H1 (cell line): Measurements from ENCODE around the gene MBP. TPM values are rescaled to one million over a fixed set of nuclear protein-coding genes. Genes with fewer than 3 reads are reported as not detected.
A peak's percentile ranks its signal among the peaks of the same experiment; 100 is the strongest.

Experiments used
- CTCF ChIA-PET: fragments of 300-600 bp; sonication (Branson Sonifier 250); formaldehyde crosslinking; loops from one replicate; lab custom pipeline; 2021; ENCODE audit not compliant: partially characterized antibody; lab: Charles Lee
- POLR2A ChIA-PET: fragments of 300-600 bp; sonication (Branson Sonifier 250); formaldehyde crosslinking; loops from one replicate; lab custom pipeline; 2021; ENCODE audit warnings: inconsistent platforms; ENCODE audit not compliant: partially characterized antibody; lab: Charles Lee
- DNase-seq, 2 experiments: peaks; one replicate each; pipeline versions ENCODE4 v3.0.0 to v3.0.0-alpha.2; 2010 to 2022; ENCODE audit warnings: low spot score in 2 of 2, low read depth in 1 of 2, mixed read lengths in 1 of 2
- FAIRE-seq: peaks from 2 replicates; lab custom pipeline; 2011; peaks lifted over from hg19 to GRCh38; lab: Jason Lieb, UNC
- H2AFZ ChIP-seq: 2 replicates; pipeline ENCODE4 v1.8.1; 2012; ENCODE audit warnings: low read length, inconsistent platforms
- H2AK5ac ChIP-seq: 2 replicates; pipeline ENCODE4 v1.6.1; 2013; ENCODE audit warnings: low read depth, low read length
- H2BK120ac ChIP-seq: replicated peaks from 2 replicates; pipeline ENCODE3; 2013; ENCODE audit warnings: low read depth, low read length, inconsistent platforms
- H2BK12ac ChIP-seq: 2 replicates; pipeline ENCODE4 v1.6.1; 2013; ENCODE audit warnings: low read depth, low read length
- H2BK15ac ChIP-seq: 2 replicates; pipeline ENCODE4 v1.6.1; 2013; ENCODE audit warnings: low read length
- H2BK20ac ChIP-seq: 2 replicates; pipeline ENCODE4 v1.6.1; 2013; ENCODE audit warnings: low read length
- H2BK5ac ChIP-seq: 2 replicates; pipeline ENCODE4 v1.6.1; 2013; ENCODE audit warnings: low read depth, low read length
- H3K14ac ChIP-seq: 2 replicates; pipeline ENCODE4 v1.6.1; 2013; ENCODE audit warnings: inconsistent platforms; ENCODE audit not compliant: insufficient read length
- H3K18ac ChIP-seq: 2 replicates; pipeline ENCODE4 v1.6.1; 2013; ENCODE audit warnings: low read length; ENCODE audit errors: extremely low read depth
- H3K23ac ChIP-seq: 2 replicates; pipeline ENCODE4 v1.6.1; 2013; ENCODE audit warnings: inconsistent platforms; ENCODE audit not compliant: insufficient read length
- H3K23me2 ChIP-seq: 2 replicates; pipeline ENCODE4 v1.6.1; 2013; ENCODE audit warnings: low read depth, low read length
- H3K27ac ChIP-seq: 2 replicates; pipeline ENCODE4 v1.6.1; 2011; ENCODE audit warnings: low read depth, low read length, inconsistent platforms
- H3K27me3 ChIP-seq, 4 experiments: replicated peaks in 1 of 4; 1 replicate in 1 of 4; 2 replicates in 3 of 4; pipeline versions ENCODE4 v1.6.1 to v1.8.1; 2011 to 2013; ENCODE audit warnings: low read length in 3 of 4, mild to moderate bottlenecking in 3 of 4, inconsistent platforms in 2 of 4, mixed read lengths in 2 of 4, moderate library complexity in 1 of 4; ENCODE audit not compliant: control insufficient read depth in 3 of 4, insufficient read depth in 3 of 4; ENCODE audit errors: extremely low read depth in 1 of 4
- H3K36me3 ChIP-seq, 4 experiments: 2 replicates each; pipeline versions ENCODE4 v1.6.1 to v1.8.1; 2011 to 2013; ENCODE audit warnings: mild to moderate bottlenecking in 4 of 4, low read length in 3 of 4, moderate library complexity in 2 of 4, control low read depth in 1 of 4, inconsistent platforms in 1 of 4; ENCODE audit not compliant: insufficient read depth in 4 of 4, control insufficient read depth in 2 of 4
- H3K4ac ChIP-seq: replicated peaks from 2 replicates; pipeline ENCODE3; 2013; ENCODE audit warnings: low read length, low read depth, mixed read lengths, inconsistent platforms; ENCODE audit not compliant: insufficient read length
- H3K4me1 ChIP-seq, 4 experiments: replicated peaks in 1 of 4; 1 replicate in 1 of 4; 2 replicates in 3 of 4; pipeline versions ENCODE4 v1.6.1 to v1.8.1; 2011 to 2013; ENCODE audit warnings: low read length in 3 of 4, inconsistent platforms in 2 of 4, mixed read lengths in 1 of 4; ENCODE audit not compliant: insufficient read depth in 4 of 4, control insufficient read depth in 3 of 4
- H3K4me2 ChIP-seq, 2 experiments: 2 replicates each; pipeline versions ENCODE4 v1.6.1 to v1.8.1; 2011 to 2013; ENCODE audit warnings: low read depth in 2 of 2, low read length in 2 of 2, control low read depth in 1 of 2, inconsistent platforms in 1 of 2, mild to moderate bottlenecking in 1 of 2; ENCODE audit not compliant: insufficient read depth in 1 of 2
- H3K4me3 ChIP-seq, 4 experiments: fragments of 200-600, 300-600 bp in 1 of 4; sonication (generic), shearing (Covaris generic), sonication (Bioruptor Twin) in 1 of 4; 2 replicates each; pipeline versions ENCODE4 v1.5.1 to v1.8.1; 2011 to 2016; ENCODE audit warnings: low read length in 4 of 4, low read depth in 3 of 4, control low read depth in 2 of 4, inconsistent platforms in 2 of 4, mild to moderate bottlenecking in 2 of 4, mixed read lengths in 1 of 4, moderate library complexity in 1 of 4; ENCODE audit not compliant: insufficient read depth in 2 of 4; ENCODE audit errors: extremely low read depth in 1 of 4
- H3K56ac ChIP-seq: replicated peaks from 2 replicates; pipeline ENCODE3; 2013; ENCODE audit warnings: low read depth, mild to moderate bottlenecking, mixed read lengths, low read length, inconsistent platforms; ENCODE audit not compliant: insufficient read length
- H3K79me1 ChIP-seq: 2 replicates; pipeline ENCODE4 v1.6.1; 2013; ENCODE audit warnings: low read depth, low read length, control low read depth
- H3K79me2 ChIP-seq, 2 experiments: 2 replicates each; pipeline versions ENCODE4 v1.6.1 to v1.8.1; 2012 to 2013; ENCODE audit warnings: low read length in 2 of 2, mild to moderate bottlenecking in 2 of 2, inconsistent platforms in 1 of 2; ENCODE audit not compliant: insufficient read depth in 2 of 2, control insufficient read depth in 1 of 2
- H3K9ac ChIP-seq, 4 experiments: replicated peaks in 1 of 4; 1 replicate in 1 of 4; 2 replicates in 3 of 4; pipeline versions ENCODE4 v1.6.1 to v1.8.1; 2011 to 2013; ENCODE audit warnings: low read depth in 3 of 4, low read length in 3 of 4, control low read depth in 2 of 4, mild to moderate bottlenecking in 2 of 4, moderate library complexity in 2 of 4, inconsistent platforms in 1 of 4; ENCODE audit errors: extremely low read depth in 1 of 4
- H3K9me3 ChIP-seq, 2 experiments: 2 replicates each; pipeline versions ENCODE4 v1.6.1 to v1.8.1; 2012 to 2013; ENCODE audit warnings: mild to moderate bottlenecking in 2 of 2, moderate library complexity in 2 of 2, control low read depth in 1 of 2, inconsistent platforms in 1 of 2, low read depth in 1 of 2, low read length in 1 of 2, mixed read lengths in 1 of 2; ENCODE audit not compliant: insufficient read depth in 2 of 2
- H4K20me1 ChIP-seq, 2 experiments: replicated peaks in 1 of 2; 2 replicates each; pipeline versions ENCODE3 to v1.8.1; 2011 to 2013; ENCODE audit warnings: inconsistent platforms in 2 of 2, low read length in 2 of 2, mild to moderate bottlenecking in 1 of 2; ENCODE audit not compliant: insufficient read depth in 2 of 2, control insufficient read depth in 1 of 2
- H4K5ac ChIP-seq: 2 replicates; pipeline ENCODE4 v1.6.1; 2013; ENCODE audit warnings: low read length, low read depth, mixed read lengths, inconsistent platforms; ENCODE audit not compliant: insufficient read length
- H4K8ac ChIP-seq: 2 replicates; pipeline ENCODE4 v1.8.0; 2013; ENCODE audit warnings: mild to moderate bottlenecking, moderate library complexity, low read length, inconsistent platforms; ENCODE audit not compliant: insufficient read depth; ENCODE audit errors: extremely low read depth
- H4K91ac ChIP-seq: replicated peaks from 2 replicates; pipeline ENCODE3; 2013; ENCODE audit warnings: low read length, mixed read lengths, inconsistent platforms; ENCODE audit not compliant: insufficient read length
- BRCA1 ChIP-seq: IDR thresholded peaks from 2 replicates; pipeline ENCODE4 v1.6.1; 2012; ENCODE audit warnings: low read depth, low read length, improper control_type of control experiment
- CBX5 ChIP-seq: fragments of 300-800, 300-1000 bp; sonication (generic); IDR thresholded peaks from 2 replicates; pipeline ENCODE4 v1.7.1; 2016; ENCODE audit warnings: antibody characterized with exemption, low read length, low read depth
- EGR1 ChIP-seq: IDR thresholded peaks from 2 replicates; pipeline ENCODE4 v1.6.1; 2011; ENCODE audit warnings: low read depth, low read length, borderline replicate concordance
- FOSL1 ChIP-seq: IDR thresholded peaks from 2 replicates; pipeline ENCODE4 v1.6.1; 2011; ENCODE audit warnings: mild to moderate bottlenecking, low read depth, low read length, moderate library complexity; ENCODE audit not compliant: insufficient read depth
- KDM5A ChIP-seq: fragments of 200-600 bp; IDR thresholded peaks from 2 replicates; pipeline ENCODE4 v1.7.1; 2012; ENCODE audit warnings: mild to moderate bottlenecking, low read length, inconsistent platforms, mixed read lengths
- MAFK ChIP-seq: IDR thresholded peaks from 2 replicates; pipeline ENCODE4 v1.6.1; 2012; ENCODE audit warnings: low read depth, mild to moderate bottlenecking, improper control_type of control experiment, low read length
- POLR2AphosphoS5 ChIP-seq: IDR thresholded peaks from 2 replicates; pipeline ENCODE4 v1.6.1; 2011; ENCODE audit warnings: low read depth, low read length
- RAD21 ChIP-seq, 2 experiments: IDR thresholded peaks in 1 of 2; conservative IDR thresholded peaks in 1 of 2; 2 replicates each; pipeline ENCODE4 v1.6.1; 2011; ENCODE audit warnings: low read depth in 2 of 2, low read length in 2 of 2, improper control_type of control experiment in 1 of 2, inconsistent platforms in 1 of 2, mild to moderate bottlenecking in 1 of 2, moderate library complexity in 1 of 2
- SAP30 ChIP-seq: fragments of 300-600 bp; sonication (generic); IDR thresholded peaks from 2 replicates; pipeline ENCODE4 v1.7.1; 2012; ENCODE audit warnings: low read length, moderate library complexity, mild to moderate bottlenecking, inconsistent platforms; ENCODE audit not compliant: insufficient read depth, insufficient replicate concordance
- SIN3A ChIP-seq, 2 experiments: IDR thresholded peaks in 1 of 2; conservative IDR thresholded peaks in 1 of 2; 2 replicates each; pipeline ENCODE4 v1.6.1; 2011 to 2012; ENCODE audit warnings: low read length in 2 of 2, improper control_type of control experiment in 1 of 2, low read depth in 1 of 2, mild to moderate bottlenecking in 1 of 2
- SIRT6 ChIP-seq: IDR thresholded peaks from one replicate; pipeline ENCODE4 v1.7.1; 2012; ENCODE audit warnings: low read length, inconsistent platforms
- YY1 ChIP-seq: IDR thresholded peaks from 2 replicates; pipeline ENCODE4 v1.6.1; 2011; ENCODE audit warnings: low read depth, mild to moderate bottlenecking, low read length
- WGBS, 2 experiments: shearing (Covaris generic) in 1 of 2; methylation state at CpG; one replicate each; pipeline versions ENCODE4 v1.1.6 to v1.1.7; 2013 to 2015; ENCODE audit warnings: low lambda C conversion rate in 2 of 2, mixed read lengths in 2 of 2, inconsistent platforms in 1 of 2, low coverage in 1 of 2, missing lambda C conversion rate in 1 of 2; ENCODE audit not compliant: insufficient replicate concordance in 2 of 2, insufficient coverage in 1 of 2, insufficient read length in 1 of 2; ENCODE audit errors: extremely low coverage in 1 of 2, missing lambda C conversion rate in 1 of 2; 5-methylcytosine and 5-hydroxymethylcytosine counted together
- polyA plus RNA-seq, 7 experiments: library from polyadenylated mRNA; depleted of rRNA in 3 of 7; stranded (reverse) in 5 of 7; unstranded in 2 of 7; fragments of >200 nt in 5 of 7; fragments of 200-250 nt in 2 of 7; gene quantifications; 1 replicate in 5 of 7; 2 replicates in 1 of 7; 4 replicates in 1 of 7; pipeline versions ENCODE4 v1.2.1 to v1.2.3, GENCODE V29; 2011 to 2013; ENCODE audit warnings: missing spikeins in 2 of 7, mixed read lengths in 2 of 7
- total RNA-seq: library from RNA; stranded (reverse); fragmentation: NEBNext Ultra II Directional; extraction: Animal tissue kit (Norgen Biotek cat#: 25700); gene quantifications from 2 replicates; pipeline ENCODE4 v1.2.1, GENCODE V29; 2021

The MBP gene
- total and polyA plus RNA-seq, 2 of the 8 experiments (the other 6 are each of a cell fraction or from before 2014, with no cell fraction given): 7.7 to 19.2 TPM

- POLR2A ChIA-PET: no interaction called here
- 85% methylated on average over 19 of the region's 19 CpGs; no CpG with 5 or more reads in 1 of the 2 experiments for WGBS, 2 experiments
- Histone ChIP-seq H3K23ac (no peak overlapping the region), H3K36me3 (no peaks in the 10 kb centered on the region), H2BK20ac (peak overlapping the region; percentile 55; the same call in 1 of the 2 replicates), H3K27me3 (peaks cover 0 to 3% (median 0%) of the 10 kb centered on the region in 4 experiments; a peak in 2 of 7 replicates), H3K9ac (no peak overlapping the region), H3K27ac (no peak overlapping the region), H3K18ac (peak overlapping the region; percentile 52; the same call in 1 of the 2 replicates), H4K20me1 (peaks cover 0 to 1% of the 10 kb centered on the region in 2 experiments), H3K9me3 (no peaks in the 10 kb centered on the region), H3K4me3 (no peak overlapping the region), H2AFZ (no peak overlapping the region), H4K91ac (no peak overlapping the region), H3K4me2 (no peak overlapping the region), H3K79me1 (no peaks in the 10 kb centered on the region), H2BK120ac (no peak overlapping the region), H4K5ac (no peak overlapping the region), H2BK12ac (peak overlapping the region; percentile 72; the same call in 1 of the 2 replicates), H2BK5ac (no peak overlapping the region), H3K14ac (no peak overlapping the region), H2AK5ac (peak overlapping the region; percentile 80; the same call in 1 of the 2 replicates), H3K23me2 (no peaks in the 10 kb centered on the region; the same call in 1 of the 2 replicates), H3K56ac (no peak overlapping the region), H4K8ac (no peak overlapping the region; the same call in 1 of the 2 replicates), H3K79me2 (no peaks in the 10 kb centered on the region), H3K4me1 (peaks cover 2 to 40% (median 4%) of the 10 kb centered on the region in 4 experiments; a peak in 5 of 7 replicates), H2BK15ac (no peak overlapping the region), H3K4ac (no peak overlapping the region)
- DNase-seq (no peak), FAIRE-seq (no peak)
- CTCF ChIA-PET: interaction anchor here (1.3 to 1.5 kb wide), 3 partner anchors 37 to 242 kb away, joined by 3 read pairs; no protein-coding TSS in a partner anchor
- no peak for TF ChIP-seq BRCA1
- TF ChIP-seq RAD21 (IDR thresholded peaks at IDR 0.05 in 1 of 2, conservative IDR thresholded peaks at IDR 0.05 in 1 of 2; ENCODE audit: low read depth in 2 of 2, low read length in 2 of 2): no peak
- TF ChIP-seq EGR1: no peak
- no peak for TF ChIP-seq SIN3A (conservative IDR thresholded peaks at IDR 0.05 in 1 of 2, IDR thresholded peaks at IDR 0.05 in 1 of 2; ENCODE audit: low read depth in 1 of 2, low read length in 2 of 2)
- TF ChIP-seq SIRT6: no peak
- TF ChIP-seq MAFK: no peak
- TF ChIP-seq CBX5: no peak
- no peak for TF ChIP-seq KDM5A
- no peak for TF ChIP-seq POLR2AphosphoS5
- TF ChIP-seq YY1: no peak
- no peak for TF ChIP-seq SAP30
- no peak for TF ChIP-seq FOSL1
Measured at GRCh38 chr18:77165503-77166188, 33.1 kb upstream of the MBP start.
